ENCODE data around the gene LNP1.
"Not testable (repeated sequence)": the region's sequence is repeated elsewhere in the genome, so short reads cannot be mapped to it uniquely, and the experiment has no call there.

Gene LNP1, protein sequence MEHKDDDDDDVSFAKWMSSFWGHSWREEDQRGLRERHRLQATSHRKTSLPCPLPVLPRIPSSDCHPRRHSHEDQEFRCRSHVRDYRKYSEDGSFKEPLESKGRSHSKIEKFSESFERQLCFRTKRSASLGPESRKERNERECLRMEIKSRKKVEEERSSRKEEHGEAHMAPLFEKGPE

DNA sequence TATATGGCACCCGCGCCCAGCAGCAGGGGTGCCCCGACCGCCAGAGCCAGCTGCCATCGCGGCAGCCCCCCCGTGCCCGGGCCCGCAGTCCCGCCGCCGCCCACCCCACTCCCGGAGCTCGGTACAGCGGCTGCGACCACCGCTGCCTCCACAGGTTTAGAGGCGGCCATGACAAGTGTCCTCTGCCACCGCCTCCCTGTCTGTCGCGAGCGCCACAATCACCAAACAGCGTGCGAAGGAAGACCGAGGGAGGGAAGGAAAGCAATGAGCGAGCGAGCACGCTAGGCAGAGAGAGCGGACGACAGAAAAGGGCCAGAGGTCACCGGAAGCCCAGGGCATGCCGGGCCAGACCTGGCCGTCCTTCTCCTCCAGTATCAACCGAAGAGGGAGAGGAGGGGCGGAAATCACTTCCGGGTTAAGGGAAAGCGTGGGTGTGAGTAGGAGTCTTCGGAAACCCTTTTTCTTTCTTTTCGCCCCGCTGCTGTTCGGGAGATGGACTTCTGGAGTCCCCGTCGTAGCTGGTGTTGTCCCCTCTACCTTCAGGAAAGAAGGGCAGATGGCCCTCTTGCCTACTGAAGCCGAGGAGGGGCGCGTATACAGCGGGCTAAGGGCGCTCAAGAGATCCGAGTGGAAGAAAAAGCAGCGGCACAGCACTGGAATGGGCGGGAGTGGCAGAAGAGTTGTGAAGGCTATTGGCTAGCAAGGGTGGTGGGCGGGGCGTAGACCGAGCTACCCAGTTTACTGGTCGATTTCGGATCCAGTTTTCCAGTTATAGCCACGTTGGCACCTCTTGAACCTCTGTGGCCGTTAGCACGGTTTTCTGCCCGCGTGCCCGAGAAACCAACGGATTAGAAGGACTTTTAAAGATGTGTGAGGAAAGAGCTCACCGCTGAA, at the start of gene LNP1, which contains the start of gene TOMM70:
TSS of gene LNP1 (plus strand) at position 760 of the 894 bp plus-strand sequence. CDS start 28,191 bp downstream, outside the sequence.
TSS of gene TOMM70 (minus strand) at position 310 of the 894 bp plus-strand sequence. CDS start at position 170, 140 bp downstream.
- DNase-seq = peak; percentile 96
- in situ Hi-C loops (cut with MboI; ENCODE audit: low pct_unique_long_range_greater_than_20kb, low sequenced_read_pairs) = no loop called here

DNA sequence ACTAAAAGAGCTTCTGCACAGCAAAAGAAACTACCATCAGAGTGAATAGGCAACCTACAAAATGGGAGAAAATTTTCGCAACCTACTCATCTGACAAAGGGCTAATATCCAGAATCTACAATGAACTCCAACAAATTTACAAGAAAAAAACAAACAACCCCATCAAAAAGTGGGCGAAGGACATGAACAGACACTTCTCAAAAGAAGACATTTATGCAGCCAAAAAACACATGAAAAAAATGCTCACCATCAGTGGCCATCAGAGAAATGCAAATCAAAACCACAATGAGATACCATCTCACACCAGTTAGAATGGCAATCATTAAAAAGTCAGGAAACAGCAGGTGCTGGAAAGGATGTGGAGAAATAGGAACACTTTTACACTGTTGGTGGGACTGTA, 49.6 kb upstream of the LNP1 start:
- in situ Hi-C loops (cut with MboI; ENCODE audit: low pct_unique_long_range_greater_than_20kb, low sequenced_read_pairs); DNase-seq: not testable (repeated sequence)

DNA sequence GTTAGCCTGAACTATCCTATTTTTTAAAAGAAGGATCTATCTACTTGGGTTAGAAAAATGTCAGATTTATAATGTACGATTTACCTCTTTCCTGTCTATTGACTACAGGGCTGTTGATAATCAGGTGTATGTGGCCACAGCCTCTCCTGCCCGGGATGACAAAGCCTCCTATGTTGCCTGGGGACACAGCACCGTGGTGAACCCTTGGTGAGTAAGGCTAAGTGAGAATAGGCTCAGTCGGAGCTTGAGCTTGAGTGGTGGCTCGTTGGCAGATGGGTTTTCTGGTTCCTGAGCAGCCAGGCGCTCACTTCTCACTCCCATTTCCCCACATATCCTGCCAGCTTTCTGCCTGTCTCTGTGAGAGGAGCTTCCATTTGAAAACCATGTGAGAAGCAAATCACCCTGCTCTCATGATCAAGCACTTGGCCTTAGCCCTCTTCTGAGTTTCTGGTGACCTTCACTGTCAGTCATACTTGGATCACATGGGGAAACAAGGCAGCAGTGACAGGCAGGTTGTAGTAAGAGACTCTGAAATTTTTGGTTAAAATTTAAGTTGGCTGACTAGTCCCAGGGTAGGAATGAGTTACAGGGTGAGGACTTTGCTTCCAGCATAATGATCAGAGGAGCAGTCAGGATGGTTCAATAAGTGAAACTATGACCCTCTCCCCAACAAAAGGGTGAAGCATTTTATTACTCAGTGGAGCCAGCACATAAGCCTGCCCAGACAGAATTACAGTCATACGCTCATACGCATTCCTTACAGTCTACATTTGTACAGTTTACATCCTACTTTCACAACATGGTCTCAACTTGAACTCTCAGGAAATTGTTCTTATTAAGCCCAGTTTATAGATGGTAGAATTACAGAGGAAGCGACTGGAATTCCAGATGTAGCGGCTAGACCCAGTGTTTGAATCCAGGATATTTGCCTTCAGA, 48.8 kb upstream of the LNP1 start:
- in situ Hi-C loops (cut with MboI; ENCODE audit: low pct_unique_long_range_greater_than_20kb, low sequenced_read_pairs) = no loop called here
- no peak for DNase-seq

DNA sequence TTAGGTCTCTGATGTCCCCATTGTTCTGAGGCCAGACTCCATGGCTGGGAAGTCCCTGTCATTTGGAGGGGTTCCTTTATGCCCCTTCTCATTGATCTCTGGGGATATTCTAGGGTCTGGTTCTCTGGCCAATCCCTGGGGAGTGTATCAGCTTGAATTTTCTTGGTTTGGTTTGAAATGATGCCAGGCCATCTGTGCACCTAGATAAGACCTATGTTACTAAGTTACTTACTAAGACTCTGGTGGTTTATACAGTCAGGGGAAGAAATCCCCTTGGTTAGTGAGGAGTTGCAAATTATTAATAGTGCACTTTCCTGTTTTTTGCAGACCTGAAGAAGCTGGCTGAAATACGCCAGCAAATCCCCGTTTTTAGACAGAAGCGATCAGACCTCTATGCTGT, 46.5 kb upstream of the LNP1 start:
- in situ Hi-C loops (cut with MboI; ENCODE audit: low pct_unique_long_range_greater_than_20kb, low sequenced_read_pairs) = no loop called here
- no peak for DNase-seq

DNA sequence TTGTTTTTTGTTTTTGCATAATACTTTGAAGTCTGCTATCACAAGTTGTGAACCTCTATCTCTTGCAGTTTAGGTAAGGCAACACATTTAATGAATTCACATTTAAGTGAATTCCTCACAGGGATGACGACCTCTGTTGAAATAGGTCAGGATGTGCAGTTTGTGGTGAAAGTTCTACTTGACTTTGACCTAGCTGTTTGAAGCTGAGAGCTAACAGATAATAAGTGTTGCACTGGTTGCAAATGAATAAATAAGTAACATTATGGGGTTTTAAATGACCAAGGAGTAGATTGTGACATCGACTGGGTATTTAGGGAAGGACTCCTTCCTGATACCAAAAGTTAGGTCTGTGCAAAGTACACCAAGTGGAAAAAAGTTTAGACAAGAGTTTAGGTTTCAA, 42.9 kb upstream of the LNP1 start:
- DNase-seq = no peak
- in situ Hi-C loops (cut with MboI; ENCODE audit: low pct_unique_long_range_greater_than_20kb, low sequenced_read_pairs) = no loop called here

DNA sequence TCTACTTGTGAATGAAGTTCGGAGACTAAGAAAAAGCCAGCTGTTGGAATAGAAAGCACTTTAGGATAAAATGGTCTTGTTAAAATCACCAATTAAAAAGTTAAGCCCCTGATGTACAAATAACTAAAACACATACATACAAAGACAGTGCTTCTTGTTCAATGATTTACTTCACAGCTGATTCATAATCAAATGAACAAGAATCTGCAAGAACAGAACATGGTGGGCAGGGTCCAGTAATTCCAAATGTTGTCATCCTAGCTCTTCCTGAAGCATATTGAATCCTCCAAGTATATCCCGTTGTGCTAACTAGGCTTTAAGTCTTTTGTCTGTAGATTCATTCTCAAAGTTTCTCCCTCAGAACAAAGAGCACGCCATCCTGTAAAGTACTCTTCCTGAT, 42.3 kb upstream of the LNP1 start:
- DNase-seq = no peak
- in situ Hi-C loops (cut with MboI; ENCODE audit: low pct_unique_long_range_greater_than_20kb, low sequenced_read_pairs) = no loop called here

DNA sequence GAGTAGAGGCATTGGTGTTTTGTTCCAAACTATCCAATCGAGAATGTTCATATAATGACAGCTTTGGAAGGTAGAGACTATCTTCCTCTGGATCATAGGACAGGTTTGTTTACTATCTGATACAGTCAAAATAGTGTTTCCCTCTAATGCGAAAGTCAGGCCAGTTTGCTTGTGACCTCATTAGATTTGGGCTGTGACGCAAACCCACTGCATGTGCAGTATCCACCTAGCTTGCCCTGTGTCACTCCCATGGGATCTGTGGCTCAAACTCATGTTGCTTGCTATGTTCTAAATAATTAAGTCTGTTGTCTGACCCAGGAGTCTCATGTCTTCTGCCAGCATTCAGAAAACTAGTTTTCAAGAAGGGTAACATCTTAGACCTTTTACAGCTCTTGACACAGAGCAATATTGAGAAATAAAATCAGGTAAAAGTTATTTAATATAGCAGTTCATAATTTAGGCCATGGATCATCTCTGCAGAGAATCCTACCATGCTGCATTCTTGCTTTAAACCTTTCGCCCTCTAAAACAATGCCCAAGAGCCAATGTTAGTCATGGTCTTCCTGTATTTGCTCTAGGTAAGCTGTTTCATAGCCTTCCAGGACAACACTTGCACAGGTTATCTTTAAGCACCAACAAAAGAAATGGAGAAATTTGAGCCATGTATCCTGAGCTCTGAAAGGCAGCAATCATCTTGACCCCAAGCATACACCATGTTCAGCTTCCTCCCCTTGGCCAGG, 40.4 kb upstream of the LNP1 start:
- in situ Hi-C loops (cut with MboI; ENCODE audit: low pct_unique_long_range_greater_than_20kb, low sequenced_read_pairs) = no loop called here
- no peak for DNase-seq

DNA sequence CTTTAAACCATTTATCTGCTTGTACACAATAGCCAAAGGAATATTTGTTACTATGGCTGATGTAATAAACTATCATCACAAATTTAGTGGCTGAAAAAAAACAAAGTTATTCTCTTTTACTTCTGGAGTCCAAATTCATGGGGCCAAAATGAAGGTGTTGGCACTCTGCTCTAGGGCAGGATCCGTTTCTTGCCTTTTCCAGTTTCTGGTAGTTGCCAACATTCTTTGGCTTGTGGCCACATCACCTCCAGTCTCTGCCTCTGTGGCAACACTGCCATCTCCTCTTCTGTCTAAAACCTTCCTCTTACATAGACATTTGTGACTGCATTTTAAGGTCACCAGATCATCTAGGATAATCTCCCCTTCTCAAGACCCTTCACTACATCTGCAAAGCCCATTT, 39.4 kb upstream of the LNP1 start:
- in situ Hi-C loops (cut with MboI; ENCODE audit: low pct_unique_long_range_greater_than_20kb, low sequenced_read_pairs) = no loop called here
- DNase-seq = no peak

DNA sequence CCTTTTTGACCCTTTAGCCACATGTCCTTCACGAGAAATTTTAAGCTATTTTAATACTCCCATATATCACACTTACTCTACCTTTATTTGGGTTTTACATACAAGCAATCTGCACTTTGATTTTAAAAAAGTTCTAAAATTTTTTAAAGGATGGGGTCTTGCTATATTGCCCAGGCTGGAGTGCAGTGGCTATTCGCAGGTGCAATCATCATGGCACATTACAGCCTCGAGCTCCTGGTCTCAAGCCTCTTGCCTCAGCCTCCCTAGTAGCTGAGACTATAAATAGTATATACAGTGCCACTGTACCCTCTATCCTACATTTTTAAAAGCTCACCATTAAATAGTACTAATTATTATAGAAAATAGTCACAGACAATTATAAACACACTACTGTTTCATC, 36.9 kb upstream of the LNP1 start:
- DNase-seq = no peak
- in situ Hi-C loops (cut with MboI; ENCODE audit: low pct_unique_long_range_greater_than_20kb, low sequenced_read_pairs) = no loop called here

DNA sequence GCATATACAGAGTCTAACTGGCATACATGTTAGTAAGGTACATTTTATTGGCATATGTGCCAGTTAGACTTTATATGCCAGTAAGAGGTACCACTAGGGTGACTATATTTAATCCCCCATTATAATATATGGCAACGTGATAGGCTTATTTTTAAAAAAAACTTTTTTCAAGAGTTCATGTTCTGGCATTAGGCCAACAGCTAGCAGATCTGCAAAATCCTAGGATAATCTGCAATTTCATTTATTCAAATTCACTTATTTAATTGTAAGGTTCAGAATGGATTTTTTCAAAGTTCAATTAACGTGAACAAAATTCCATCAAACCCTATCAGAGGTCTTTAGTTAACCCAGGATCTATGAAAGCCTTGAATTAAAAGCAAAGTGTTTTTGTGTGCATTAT, 34.9 kb upstream of the LNP1 start:
- in situ Hi-C loops (cut with MboI; ENCODE audit: low pct_unique_long_range_greater_than_20kb, low sequenced_read_pairs) = no loop called here
- no peak for DNase-seq

DNA sequence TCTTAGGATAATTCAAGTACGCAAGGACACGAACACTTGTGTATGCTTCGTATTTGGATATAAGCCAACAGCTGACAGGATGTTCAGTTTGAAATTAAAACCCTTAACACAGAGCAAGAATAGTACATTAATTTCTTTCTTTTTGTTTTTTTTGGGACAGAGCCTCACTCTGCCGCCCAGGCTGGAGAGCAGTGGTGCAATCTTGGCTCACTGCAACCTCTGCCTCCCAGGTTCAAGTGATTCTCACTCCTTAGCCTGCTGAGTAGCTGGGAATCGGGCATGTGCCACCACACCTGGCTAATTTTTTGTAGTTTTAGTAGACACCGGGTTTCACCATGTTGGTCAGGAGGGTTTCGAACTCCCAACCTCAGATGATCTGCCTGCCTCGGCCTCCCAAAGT, 32.9 kb upstream of the LNP1 start:
- no peak for DNase-seq
- in situ Hi-C loops (cut with MboI; ENCODE audit: low pct_unique_long_range_greater_than_20kb, low sequenced_read_pairs) = no loop called here

DNA sequence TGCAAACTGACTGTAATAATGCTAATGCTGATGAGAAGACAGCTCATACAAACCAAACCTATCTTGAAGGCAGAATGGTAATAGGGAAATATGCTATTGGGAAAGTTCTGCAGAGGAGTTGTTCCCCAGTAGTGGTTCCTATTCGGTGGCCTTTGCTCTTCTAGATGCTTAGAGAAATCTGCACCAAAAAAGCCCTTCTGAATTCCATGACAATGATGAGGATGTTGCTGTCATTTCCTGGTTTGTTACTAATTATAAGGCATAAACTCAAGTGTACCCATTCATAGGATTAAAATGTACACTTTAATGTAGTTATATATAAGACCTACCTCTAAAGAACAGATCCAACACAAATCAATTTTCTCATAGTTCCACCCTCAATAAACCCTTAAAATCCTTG, 30.6 kb upstream of the LNP1 start:
- in situ Hi-C loops (cut with MboI; ENCODE audit: low pct_unique_long_range_greater_than_20kb, low sequenced_read_pairs) = no loop called here
- no peak for DNase-seq

DNA sequence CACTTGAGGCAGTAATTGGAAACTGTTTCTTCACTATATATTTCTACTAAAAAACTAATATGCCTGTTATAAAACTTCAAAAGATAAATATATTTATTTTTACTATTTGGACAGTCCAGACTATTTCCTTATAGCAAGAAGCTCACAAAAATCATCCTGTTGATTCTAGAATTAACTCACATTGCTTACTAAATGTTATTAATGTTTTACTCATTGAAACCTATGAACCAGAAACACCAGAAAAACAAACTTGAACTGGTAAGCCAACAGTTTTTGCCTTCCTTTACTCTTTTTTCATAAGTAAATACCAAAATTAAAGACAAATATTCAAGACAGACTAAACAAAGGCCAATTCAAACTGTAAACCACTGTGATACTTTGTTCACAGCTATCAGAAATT, 26.8 kb upstream of the LNP1 start:
- in situ Hi-C loops (cut with MboI; ENCODE audit: low pct_unique_long_range_greater_than_20kb, low sequenced_read_pairs) = no loop called here
- no peak for DNase-seq

DNA sequence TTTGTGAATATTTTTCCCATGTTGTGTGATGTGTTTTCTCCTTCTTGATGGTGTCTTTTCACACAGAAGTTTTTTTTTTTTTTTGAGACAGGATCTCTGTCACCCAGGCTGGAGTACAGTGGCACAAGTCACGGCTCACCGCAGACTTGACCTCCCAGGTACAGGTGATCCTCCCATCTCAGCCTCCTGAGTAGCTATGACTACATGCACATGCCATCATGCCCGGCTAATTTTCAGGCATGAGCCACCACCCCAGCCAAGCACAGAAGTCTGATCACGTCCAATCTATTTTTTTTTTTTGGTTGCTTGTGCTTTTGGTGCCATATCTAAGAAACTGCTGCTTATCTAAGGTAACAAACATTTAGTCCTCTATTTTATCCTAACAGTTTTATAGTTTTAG, 25.0 kb upstream of the LNP1 start:
- DNase-seq = no peak
- in situ Hi-C loops (cut with MboI; ENCODE audit: low pct_unique_long_range_greater_than_20kb, low sequenced_read_pairs) = no loop called here

DNA sequence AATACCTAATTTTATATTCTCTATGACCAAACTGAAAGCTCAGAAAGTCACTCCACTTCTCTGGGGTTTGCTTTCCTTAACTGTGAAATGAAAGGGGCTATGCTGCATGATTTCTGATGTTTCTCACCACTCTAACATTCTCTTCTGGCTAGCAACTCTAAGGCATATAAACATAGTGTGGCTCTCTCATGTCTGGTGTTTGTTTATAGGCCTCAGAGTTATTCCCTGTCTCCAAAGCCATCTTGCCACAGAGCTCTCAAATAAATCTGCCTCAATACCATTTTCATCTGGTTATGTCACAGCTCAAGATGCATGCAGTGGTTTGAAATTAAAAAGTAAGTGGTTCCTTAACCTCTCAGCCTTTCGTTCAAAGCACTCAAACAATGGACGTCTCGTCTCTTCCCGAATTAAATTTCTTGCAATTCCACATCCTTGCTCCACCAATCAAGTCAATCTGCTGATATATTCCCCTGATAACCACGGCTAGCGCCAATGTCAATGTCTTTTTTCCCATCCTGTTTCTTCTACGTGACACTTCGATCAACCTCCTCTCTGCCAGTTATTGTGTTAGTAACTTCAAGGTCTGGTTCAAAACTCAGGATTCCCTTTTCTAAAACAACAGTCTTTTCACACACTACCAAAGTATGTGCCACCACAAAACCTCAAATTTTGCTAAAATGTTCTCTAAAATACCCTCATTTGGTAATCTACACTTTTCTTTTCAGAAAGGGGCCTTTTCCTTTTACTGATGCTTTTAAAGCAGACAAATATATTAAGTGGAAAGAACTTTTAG, 16.4 kb upstream of the LNP1 start:
- no peak for DNase-seq
- in situ Hi-C loops (cut with MboI; ENCODE audit: low pct_unique_long_range_greater_than_20kb, low sequenced_read_pairs) = no loop called here

DNA sequence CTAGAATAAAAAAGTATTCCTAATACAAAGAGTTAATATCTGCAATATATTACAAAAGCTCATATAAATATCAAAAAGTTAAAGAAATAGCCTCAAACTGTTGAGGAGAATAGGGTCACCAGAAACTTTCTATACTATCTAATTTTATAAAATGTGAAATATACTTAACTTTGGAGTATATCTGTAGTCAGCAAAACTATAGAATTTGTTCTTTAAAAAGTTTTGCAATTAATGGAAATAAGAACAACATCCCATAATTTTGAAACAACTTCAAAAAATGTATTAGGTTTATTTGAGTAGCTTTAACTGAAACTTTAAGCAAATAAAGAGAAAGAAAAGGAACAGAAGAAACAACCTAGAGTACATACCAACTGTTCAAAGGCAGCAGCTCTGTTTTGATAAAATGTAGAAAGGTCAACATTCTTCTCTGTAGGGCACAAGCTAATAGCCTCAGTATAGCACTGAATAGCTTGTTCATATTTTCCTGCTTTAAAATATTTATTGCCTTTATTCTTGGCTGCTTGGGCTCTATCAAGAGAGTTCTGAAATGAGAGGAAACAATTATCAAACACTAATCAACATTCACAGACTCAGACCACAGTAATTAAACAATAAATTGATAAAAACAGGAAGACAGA, 14.8 kb upstream of the LNP1 start:
- in situ Hi-C loops (cut with MboI; ENCODE audit: low pct_unique_long_range_greater_than_20kb, low sequenced_read_pairs) = no loop called here
- no peak for DNase-seq

DNA sequence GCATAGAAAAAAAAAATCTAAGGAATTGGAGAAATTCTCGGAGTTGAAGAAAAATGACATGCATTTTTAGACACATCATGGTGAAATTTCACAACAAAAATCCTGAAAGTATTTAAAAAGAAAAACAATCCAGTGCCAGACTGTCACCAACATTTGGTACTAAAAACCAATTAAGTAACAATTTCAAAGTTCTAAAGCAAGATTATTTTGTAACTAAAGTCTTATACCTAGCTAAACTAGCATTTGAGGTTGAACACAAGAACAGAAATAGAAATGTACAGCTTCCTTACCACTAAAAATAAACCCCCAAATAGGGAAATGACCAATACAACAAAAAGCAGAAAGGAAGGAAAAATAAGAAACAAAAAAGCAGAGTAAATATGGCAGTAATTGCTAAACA, 12.3 kb upstream of the LNP1 start:
- in situ Hi-C loops (cut with MboI; ENCODE audit: low pct_unique_long_range_greater_than_20kb, low sequenced_read_pairs) = no loop called here
- no peak for DNase-seq
